Measurements from ENCODE around the gene TPSB2.
"Not testable (repeated sequence)": the region's sequence is repeated elsewhere in the genome, so short reads cannot be mapped to it uniquely, and the experiment has no call there.

The TPSB2 gene

GRCh38 chr16:1190789-1191188, 39.2 kb downstream of the TPSB2 start:
- H3K4me3 ChIP-seq, H3K27ac ChIP-seq: not testable (repeated sequence)

- H3K4me3 ChIP-seq = no peak overlapping the region
- no peak overlapping the region for H3K27ac ChIP-seq
Observed at GRCh38 chr16:1189455-1189854, 40.5 kb downstream of the TPSB2 start.

- Histone ChIP-seq H3K27ac (no peak overlapping the region), H3K4me3 (no peak overlapping the region)
Observed at GRCh38 chr16:1188432-1189189, 41.4 kb downstream of the TPSB2 start.

DNA sequence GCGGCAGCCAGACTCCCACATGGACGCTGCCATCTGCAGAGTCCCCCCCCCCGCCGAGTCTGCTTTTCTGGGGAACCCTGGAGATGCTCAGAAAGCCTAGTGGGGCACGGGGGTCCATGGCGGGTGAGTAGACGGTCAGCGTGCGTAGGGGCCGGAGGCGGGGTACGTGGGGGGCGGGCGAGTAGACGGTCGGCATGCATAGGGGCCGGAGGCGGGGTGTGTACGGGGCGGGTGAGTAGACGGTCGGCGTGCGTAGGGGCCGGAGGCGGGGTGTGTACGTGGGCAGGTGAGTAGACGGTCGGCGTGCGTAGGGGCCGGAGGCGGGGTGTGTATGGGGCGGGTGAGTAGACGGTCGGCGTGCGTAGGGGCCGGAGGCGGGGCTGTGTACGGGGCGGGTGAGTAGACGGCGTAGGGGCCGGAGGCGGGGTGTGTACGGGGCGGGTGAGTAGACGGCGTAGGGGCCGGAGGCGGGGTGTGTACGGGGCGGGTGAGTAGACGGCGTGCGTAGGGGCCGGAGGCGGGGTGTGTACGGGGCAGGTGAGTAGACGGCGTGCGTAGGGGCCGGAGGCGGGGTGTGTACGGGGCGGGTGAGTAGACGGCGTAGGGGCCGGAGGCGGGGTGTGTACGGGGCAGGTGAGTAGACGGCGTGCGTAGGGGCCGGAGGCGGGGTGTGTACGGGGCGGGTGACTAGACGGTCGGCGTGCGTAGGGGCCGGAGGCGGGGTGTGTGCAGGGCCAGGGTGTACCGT, 44.4 kb downstream of the TPSB2 start:
- not testable (repeated sequence) for H3K27ac ChIP-seq

DNA sequence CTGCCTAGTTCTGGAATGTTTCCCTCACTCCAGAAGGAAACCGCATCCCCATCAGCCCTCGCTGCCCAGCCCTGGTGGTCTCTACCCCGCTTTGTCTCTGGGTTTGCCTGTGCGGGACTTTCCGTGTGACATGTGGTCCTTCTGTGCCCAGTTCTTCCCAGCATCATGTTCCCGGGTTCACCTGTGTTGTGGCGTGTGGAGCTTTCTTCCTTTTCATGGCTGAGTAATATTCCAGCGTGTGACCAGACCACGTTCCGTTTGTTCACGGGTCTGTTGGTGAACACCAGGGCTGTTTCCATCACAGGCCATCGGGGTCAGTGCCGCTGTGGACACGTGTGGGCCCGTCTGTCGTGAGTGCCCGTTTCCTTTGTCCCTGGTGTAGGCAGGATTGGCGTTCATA, 45.0 kb downstream of the TPSB2 start:
- no peak overlapping the region for H3K4me3 ChIP-seq
- no peak overlapping the region for H3K27ac ChIP-seq

More for the DNA sequence above, 44.4 kb downstream of the TPSB2 start:
- H3K4me3 ChIP-seq = not testable (repeated sequence)

GRCh38 chr16:1184156-1184868, 45.7 kb downstream of the TPSB2 start:
- no peak overlapping the region for H3K27ac ChIP-seq

DNA sequence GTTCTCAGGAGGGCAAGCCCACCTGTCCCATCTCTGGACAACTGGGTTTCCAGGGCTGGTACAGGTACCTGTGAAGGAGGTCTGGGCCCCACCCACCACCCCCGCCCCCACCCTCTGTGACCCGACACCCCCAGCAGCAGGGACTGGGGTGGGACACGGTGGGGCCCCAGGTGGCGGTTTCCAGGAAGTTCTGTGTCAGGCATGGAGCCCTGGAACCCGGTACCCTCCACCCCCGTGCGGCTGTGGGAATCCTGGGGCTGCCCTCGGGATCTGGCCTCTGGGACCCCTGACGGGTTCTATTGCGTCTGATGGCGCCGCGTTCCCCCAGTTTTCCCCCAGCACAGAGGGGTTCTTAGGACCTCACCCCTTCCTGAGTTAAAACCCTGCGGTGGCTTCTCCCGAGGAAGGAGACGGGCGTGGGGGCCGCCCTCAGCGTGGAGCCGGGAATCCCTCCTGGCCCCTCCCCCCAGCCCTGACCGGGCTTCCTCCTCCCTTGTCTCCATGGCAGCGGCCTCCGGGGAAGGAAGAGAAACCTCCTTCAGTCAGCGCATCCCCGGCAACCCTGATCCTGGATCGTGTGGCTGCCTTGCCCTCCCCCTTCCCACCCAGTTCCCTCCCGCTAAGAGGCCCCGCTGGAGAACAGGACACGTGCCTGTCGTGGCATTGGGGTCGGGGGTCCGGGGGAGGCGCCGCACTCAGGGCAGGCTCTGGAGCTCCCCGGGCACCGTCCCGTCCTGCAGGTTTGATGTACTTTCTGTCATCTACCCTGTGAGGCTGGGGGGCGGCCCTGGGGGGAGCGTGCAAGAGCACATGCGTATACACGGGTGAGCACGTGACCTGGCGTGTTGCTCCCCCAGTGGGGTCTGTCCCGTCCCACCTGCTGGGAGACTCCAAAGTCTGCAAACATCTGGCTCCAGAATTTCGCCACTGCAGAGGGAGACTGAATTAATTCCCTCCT, 46.8 kb downstream of the TPSB2 start:
- no peak overlapping the region for H3K4me3 ChIP-seq
- no peak overlapping the region for H3K27ac ChIP-seq

More at GRCh38 chr16:1184156-1184868, 45.7 kb downstream of the TPSB2 start:
- no peak overlapping the region for H3K4me3 ChIP-seq

GRCh38 chr16:1182316-1182671, 47.7 kb downstream of the TPSB2 start:
- Histone ChIP-seq H3K27ac (no peak overlapping the region), H3K4me3 (no peak overlapping the region)

DNA sequence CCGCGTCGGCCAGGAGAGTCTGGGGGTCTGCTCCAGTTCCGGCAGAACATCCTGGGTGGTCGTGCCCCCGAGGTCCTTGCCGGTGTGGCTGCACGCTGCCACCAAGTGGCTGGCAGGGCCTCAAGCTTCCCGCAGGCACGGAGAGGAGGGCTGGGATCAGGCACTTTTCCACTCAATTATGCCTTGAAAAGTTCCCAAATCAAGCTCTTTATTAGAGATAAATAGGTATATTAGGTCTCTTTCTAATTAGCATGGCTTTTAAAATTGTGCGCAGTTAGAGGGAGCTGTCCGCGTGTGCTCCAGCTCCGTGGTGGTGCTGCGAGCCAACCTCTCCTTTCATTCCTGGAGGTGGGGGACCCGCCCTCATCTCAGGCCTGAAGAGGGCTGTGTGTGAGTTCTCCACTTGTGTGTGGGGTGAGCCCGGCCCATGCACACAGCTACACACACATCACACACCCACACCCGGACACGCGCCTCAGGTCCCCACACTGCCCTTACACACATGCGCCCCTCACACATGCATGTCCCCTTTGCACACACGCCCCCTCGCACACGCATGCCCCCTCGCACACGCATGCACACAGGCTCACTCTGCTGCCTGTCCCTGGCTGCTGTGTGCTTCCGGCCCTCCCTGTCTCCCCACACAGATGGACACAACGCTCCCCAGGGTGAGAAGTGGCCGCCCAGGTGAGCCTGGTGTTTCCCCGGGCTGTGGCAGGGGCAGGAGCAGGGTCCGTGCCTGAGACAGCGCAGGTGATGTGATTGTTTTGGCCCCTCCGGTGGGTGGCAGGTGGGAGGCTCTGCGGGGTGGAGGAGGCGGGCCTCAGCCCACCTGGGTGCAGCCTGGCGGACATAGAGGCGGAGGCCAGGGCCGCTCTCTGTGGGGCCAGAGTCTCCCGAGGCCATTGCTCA, 48.3 kb downstream of the TPSB2 start:
- Histone ChIP-seq H3K27ac (peak overlapping the region in 1 of 21 experiments; percentile 34), H3K4me3 (no peak overlapping the region)

GRCh38 chr16:1180549-1181403, 49.2 kb downstream of the TPSB2 start:
- no peak overlapping the region for H3K4me3 ChIP-seq

More at GRCh38 chr16:1180549-1181403, 49.2 kb downstream of the TPSB2 start:
- H3K27ac ChIP-seq = peak overlapping the region in 1 of 21 experiments; percentile 34

Data from skin epidermis (tissue), 12 donors.